Ascending aorta (tissue), 2 donors: ENCODE data around the gene RSU1. TPM values are rescaled to one million over a fixed set of nuclear protein-coding genes. Genes with fewer than 3 reads are reported as not detected.

Source experiments
- DNase-seq, 2 donors: peaks; one replicate each; pipeline ENCODE4 v3.0.0-alpha.2; 2019; ENCODE audit warnings: low spot score in 2 of 2
- H3K27ac ChIP-seq, 2 donors: fragments of 200-600 bp; sonication (generic); one replicate each; pipeline ENCODE4 v1.5.1; 2016 to 2017; ENCODE audit warnings: mild to moderate bottlenecking in 1 of 2
- H3K27me3 ChIP-seq: fragments of 200-600 bp; sonication (generic); one replicate; pipeline ENCODE4 v1.5.1; 2017
- H3K36me3 ChIP-seq, 2 donors: fragments of 200-600 bp; sonication (generic); one replicate each; pipeline ENCODE4 v1.5.1; 2016
- H3K4me1 ChIP-seq, 2 donors: fragments of 200-600 bp; sonication (generic); one replicate each; pipeline ENCODE4 v1.5.1; 2016 to 2017; ENCODE audit warnings: mild to moderate bottlenecking in 1 of 2
- H3K4me3 ChIP-seq, 2 donors: fragments of 200-600 bp; sonication (generic); one replicate each; pipeline ENCODE4 v1.5.1; 2016 to 2017; ENCODE audit warnings: mild to moderate bottlenecking in 1 of 2
- H3K9me3 ChIP-seq, 2 donors: fragments of 200-600 bp; sonication (generic); one replicate each; pipeline ENCODE4 v1.5.1; 2016
- CTCF ChIP-seq, 3 experiments: fragments of 200-600 bp in 2 of 3; fragments of 450-650 bp in 1 of 3; sonication (generic) in 2 of 3; IDR thresholded peaks; one replicate each; pipeline ENCODE4 v1.5.1; 2016 to 2019; ENCODE audit warnings: antibody characterized with exemption in 3 of 3, mild to moderate bottlenecking in 1 of 3, moderate library complexity in 1 of 3
- intact Hi-C: fragments of 100-400 bp; cut with DNase I; formaldehyde crosslinking; loops from one replicate; pipeline ENCODE4 v1.15.1; 2023
- total RNA-seq: library from RNA; depleted of rRNA; stranded (reverse); fragments of >200 nt; gene quantifications from one replicate; pipeline ENCODE4 v1.1.0, GENCODE V29; 2016

RSU1 gene
- total RNA-seq, 1 donor from 2014 or later = 82.2 TPM

GRCh38 chr10:16748749-16749148 lies 68.5 kb downstream of the RSU1 start:
- Histone ChIP-seq H3K9me3 (no peaks in the 10 kb centered on the region), H3K27ac (no peak overlapping the region), H3K27me3 (no peaks in the 10 kb centered on the region), H3K36me3 (peaks cover 29 to 47% of the 10 kb centered on the region in 2 donors), H3K4me1 (no peaks in the 10 kb centered on the region), H3K4me3 (no peak overlapping the region)
- intact Hi-C loops = no loop called here
- DNase-seq = no peak
- no peak for TF ChIP-seq CTCF (IDR thresholded peaks at IDR 0.05)

- Histone ChIP-seq H3K27ac (no peak overlapping the region), H3K27me3 (no peaks in the 10 kb centered on the region), H3K4me1 (no peaks in the 10 kb centered on the region), H3K36me3 (peaks cover 25 to 35% of the 10 kb centered on the region in 2 donors), H3K9me3 (no peaks in the 10 kb centered on the region), H3K4me3 (no peak overlapping the region)
- intact Hi-C loops = no loop called here
- no peak for DNase-seq
- no peak for TF ChIP-seq CTCF (IDR thresholded peaks at IDR 0.05)
These were observed 70.4 kb downstream of the RSU1 start for GRCh38 chr10:16746856-16747255.

- no peak for DNase-seq
- TF ChIP-seq CTCF (IDR thresholded peaks at IDR 0.05) = no peak
- peaks cover 0 to 8% of the 10 kb centered on the region in 2 donors for H3K9me3 ChIP-seq
- peaks cover 15 to 22% of the 10 kb centered on the region in 2 donors for H3K36me3 ChIP-seq
- intact Hi-C loops = no loop called here
- H3K27me3 ChIP-seq = no peaks in the 10 kb centered on the region
- H3K4me1 ChIP-seq = no peaks in the 10 kb centered on the region
- H3K27ac ChIP-seq = no peak overlapping the region
- no peak overlapping the region for H3K4me3 ChIP-seq
These were observed 72.2 kb downstream of the RSU1 start for GRCh38 chr10:16745061-16745460.

DNA sequence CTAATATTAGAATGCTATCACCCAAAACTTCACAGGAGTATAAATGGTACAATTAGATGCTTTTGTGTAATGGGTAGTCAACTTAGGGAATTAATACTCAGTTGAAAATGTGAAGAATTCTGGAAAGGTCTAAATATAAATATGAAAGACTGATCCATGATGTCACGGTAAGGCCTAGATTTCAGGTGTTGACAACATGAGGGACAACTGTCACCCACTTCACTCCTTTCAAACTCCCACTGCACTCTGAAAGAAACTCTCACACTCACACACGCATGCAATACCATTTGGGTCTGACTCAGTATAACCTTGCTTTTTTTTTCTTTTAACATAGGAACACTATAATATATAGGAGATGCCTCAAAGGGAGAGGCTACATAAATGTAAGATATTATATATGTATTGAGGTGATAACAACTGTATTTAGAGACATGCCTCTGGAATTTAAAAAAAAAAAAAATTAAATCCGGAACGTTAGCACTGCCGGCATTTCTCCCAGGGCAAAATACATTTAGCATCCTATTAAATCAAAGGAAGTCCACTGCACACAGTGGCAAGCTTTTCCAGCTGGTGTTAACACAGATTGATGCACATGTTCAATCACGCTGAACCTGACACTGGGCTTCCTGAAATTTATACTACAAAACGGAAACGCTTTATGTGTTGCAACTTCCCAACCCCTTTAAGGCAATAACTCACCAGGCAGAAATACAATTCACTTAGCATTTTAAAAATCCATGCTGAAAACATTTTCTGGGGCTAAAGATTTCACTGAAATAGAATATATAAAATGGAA lies 74.9 kb downstream of the RSU1 start:
- no peak for DNase-seq
- intact Hi-C loops = no loop called here
- no peaks in the 10 kb centered on the region for H3K27me3 ChIP-seq
- TF ChIP-seq CTCF (IDR thresholded peaks at IDR 0.05) = no peak
- H3K36me3 ChIP-seq = peaks cover 3 to 29% of the 10 kb centered on the region in 2 donors
- no peak overlapping the region for H3K4me3 ChIP-seq
- H3K9me3 ChIP-seq = peaks cover 0 to 8% of the 10 kb centered on the region in 2 donors
- H3K27ac ChIP-seq = no peak overlapping the region
- no peaks in the 10 kb centered on the region for H3K4me1 ChIP-seq

DNA sequence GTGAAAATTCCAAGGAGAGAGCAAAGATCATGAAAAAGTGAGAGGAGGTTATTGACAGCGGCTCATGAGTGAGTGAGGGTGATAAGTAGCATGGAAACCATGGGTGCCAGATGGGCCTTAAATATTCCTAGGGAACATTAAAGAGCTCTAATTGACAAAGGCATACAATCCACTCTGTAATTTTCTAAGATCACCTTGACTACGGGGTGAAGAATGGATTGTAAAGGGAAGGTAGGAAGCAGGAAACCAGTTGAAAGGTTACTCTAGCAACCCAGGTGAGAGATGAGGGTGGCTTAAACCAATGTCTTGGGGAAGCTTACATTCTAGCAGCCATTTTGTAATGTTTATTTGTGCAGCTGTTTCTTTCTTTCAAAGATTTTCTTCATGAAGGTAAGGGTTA lies 75.7 kb downstream of the RSU1 start:
- Histone ChIP-seq H3K4me3 (no peak overlapping the region), H3K27me3 (no peaks in the 10 kb centered on the region), H3K9me3 (peaks cover 0 to 8% of the 10 kb centered on the region in 2 donors), H3K4me1 (no peaks in the 10 kb centered on the region), H3K27ac (no peak overlapping the region), H3K36me3 (peaks cover 3 to 36% of the 10 kb centered on the region in 2 donors)
- DNase-seq = no peak
- TF ChIP-seq CTCF (IDR thresholded peaks at IDR 0.05) = no peak
- intact Hi-C loops = no loop called here
